ENCODE measurements around the gene CBLB. TPM values are rescaled to one million over a fixed set of nuclear protein-coding genes. Genes with fewer than 3 reads are reported as not detected.

CBLB gene
- total and polyA plus RNA-seq, 8 donors: 30.7 to 49.3 (median 42.6) TPM

DNA sequence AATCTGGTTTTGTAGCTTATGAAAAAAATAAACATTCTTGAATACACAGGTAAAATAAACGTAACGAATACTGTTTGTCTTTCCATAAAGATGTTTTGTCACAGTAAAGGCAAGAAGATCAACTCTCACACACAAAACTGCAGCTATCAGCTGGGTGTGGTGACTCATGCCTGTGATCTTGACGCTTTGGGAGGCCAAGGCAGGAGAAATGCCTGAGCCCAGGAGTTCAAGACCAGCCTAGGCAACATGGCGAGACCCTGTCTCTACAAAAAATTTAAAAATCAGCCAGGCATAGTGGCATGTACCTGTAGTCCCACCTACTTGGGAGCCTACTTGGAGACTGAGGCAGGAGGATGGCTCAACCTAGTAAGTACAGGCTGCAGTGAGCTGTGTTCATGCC lies 39.6 kb downstream of the CBLB start:
- ATAC-seq (no peak), DNase-seq (no peak)
- Histone ChIP-seq H3K4me1 (peaks cover 0 to 21% of the 10 kb centered on the region in 2 donors), H3K27ac (no peak overlapping the region), H3K4me3 (no peak overlapping the region), H3K9me3 (no peaks in the 10 kb centered on the region), H3K36me3 (no peaks in the 10 kb centered on the region), H3K27me3 (no peaks in the 10 kb centered on the region)
- TF ChIP-seq, protein P1, sequence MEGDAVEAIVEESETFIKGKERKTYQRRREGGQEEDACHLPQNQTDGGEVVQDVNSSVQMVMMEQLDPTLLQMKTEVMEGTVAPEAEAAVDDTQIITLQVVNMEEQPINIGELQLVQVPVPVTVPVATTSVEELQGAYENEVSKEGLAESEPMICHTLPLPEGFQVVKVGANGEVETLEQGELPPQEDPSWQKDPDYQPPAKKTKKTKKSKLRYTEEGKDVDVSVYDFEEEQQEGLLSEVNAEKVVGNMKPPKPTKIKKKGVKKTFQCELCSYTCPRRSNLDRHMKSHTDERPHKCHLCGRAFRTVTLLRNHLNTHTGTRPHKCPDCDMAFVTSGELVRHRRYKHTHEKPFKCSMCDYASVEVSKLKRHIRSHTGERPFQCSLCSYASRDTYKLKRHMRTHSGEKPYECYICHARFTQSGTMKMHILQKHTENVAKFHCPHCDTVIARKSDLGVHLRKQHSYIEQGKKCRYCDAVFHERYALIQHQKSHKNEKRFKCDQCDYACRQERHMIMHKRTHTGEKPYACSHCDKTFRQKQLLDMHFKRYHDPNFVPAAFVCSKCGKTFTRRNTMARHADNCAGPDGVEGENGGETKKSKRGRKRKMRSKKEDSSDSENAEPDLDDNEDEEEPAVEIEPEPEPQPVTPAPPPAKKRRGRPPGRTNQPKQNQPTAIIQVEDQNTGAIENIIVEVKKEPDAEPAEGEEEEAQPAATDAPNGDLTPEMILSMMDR (IDR thresholded peaks at IDR 0.05): no peak
- intact Hi-C loops (cut with DNase I): no loop called here

DNA sequence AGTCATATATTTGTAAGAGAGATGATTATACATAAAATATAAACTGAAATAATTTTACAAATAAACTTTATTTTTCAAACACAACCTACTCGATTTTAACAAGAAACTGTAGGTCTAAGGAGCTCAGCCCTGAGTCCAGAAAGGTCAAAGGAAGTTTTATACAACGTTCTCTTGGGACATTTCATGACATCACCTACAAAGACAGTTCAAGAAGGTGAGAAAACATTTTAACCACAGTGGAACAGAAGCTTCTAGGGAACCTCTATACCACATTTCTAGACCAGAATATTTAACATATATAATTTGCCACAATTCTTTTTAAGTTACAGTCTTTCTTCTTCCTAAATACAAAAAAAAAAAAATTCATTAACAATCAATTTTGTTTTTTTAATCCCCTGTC lies 40.1 kb downstream of the CBLB start:
- H3K9me3 ChIP-seq: no peaks in the 10 kb centered on the region
- no peak overlapping the region for H3K27ac ChIP-seq
- no peak overlapping the region for H3K4me3 ChIP-seq
- H3K27me3 ChIP-seq: no peaks in the 10 kb centered on the region
- ATAC-seq (no peak), DNase-seq (no peak)
- TF ChIP-seq, protein P1 (IDR thresholded peaks at IDR 0.05): no peak
- intact Hi-C loops (cut with DNase I): no loop called here
- H3K36me3 ChIP-seq: no peaks in the 10 kb centered on the region
- peaks cover 0 to 26% of the 10 kb centered on the region in 2 donors for H3K4me1 ChIP-seq

DNA sequence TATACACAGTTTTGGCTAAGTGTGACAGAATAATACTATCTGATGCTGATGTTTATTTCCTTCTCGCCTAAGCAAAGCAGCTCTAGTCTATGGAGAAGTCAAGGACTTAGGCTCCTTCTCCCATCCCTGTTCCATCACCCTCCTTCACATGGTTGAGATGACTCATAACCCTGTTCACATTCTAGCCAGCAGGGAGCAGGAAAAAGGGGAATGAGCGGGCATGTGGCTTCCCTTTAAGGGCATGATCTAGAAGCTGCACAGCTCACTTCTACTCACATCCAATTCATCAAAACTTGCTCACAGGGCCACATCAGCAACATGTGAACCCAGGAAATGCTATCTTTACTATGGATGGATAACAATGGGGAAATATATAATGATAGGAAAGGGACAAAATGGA lies 40.9 kb downstream of the CBLB start:
- H3K36me3 ChIP-seq: no peaks in the 10 kb centered on the region
- no peaks in the 10 kb centered on the region for H3K27me3 ChIP-seq
- H3K27ac ChIP-seq: no peak overlapping the region
- H3K9me3 ChIP-seq: no peaks in the 10 kb centered on the region
- peaks cover 0 to 34% of the 10 kb centered on the region in 2 donors for H3K4me1 ChIP-seq
- DNase-seq (no peak), ATAC-seq (peak; percentile 82)
- TF ChIP-seq, protein P1 (IDR thresholded peaks at IDR 0.05): peak in 1 of 2 donors; percentile 16
- no peak overlapping the region for H3K4me3 ChIP-seq
- intact Hi-C loops (cut with DNase I): no loop called here

DNA sequence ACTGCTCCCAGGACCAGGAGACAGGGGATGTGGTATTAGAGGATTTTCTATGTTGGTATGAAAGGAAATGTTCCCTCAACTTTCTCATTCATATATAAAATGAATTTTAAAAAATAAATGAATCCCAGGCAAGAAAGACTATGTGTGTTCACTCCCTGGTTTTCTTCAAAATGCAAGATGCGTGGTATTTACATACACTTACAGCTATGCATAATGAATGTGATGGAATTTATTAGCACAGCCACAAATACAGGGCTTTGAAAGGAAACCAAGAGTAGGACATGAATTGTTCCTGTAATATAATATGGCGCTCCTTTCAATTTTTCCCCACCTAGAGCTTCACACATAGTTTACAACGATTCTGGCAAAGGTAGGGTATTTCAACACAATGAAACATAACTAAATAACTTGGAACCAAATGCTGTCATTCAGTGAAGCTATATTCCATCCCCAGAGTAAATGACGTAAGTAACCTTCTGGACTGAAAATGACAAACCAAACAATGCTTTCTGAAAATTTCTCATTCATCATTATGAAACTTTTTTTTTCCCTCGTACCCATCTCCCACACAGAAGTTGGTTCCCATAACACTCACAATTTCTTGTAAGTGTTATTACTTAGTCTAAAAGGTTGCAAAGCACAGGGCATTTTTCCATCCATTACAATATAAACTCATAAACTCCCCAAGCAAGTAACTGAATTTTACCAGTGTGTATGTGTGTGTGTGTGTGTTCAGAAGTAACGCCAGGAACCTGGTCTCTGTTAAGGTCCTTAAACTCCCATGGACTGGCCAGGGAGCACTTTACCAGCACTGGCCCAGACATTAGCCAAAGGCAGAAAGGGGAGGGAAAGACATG lies 41.8 kb downstream of the CBLB start:
- TF ChIP-seq, protein P1 (IDR thresholded peaks at IDR 0.05): no peak
- DNase-seq: no peak
- H3K4me3 ChIP-seq: no peak overlapping the region
- intact Hi-C loops (cut with DNase I): no loop called here
- H3K36me3 ChIP-seq: no peaks in the 10 kb centered on the region
- H3K9me3 ChIP-seq: no peaks in the 10 kb centered on the region
- H3K4me1 ChIP-seq: peaks cover 2 to 43% of the 10 kb centered on the region in 2 donors
- ATAC-seq: no peak
- H3K27ac ChIP-seq: no peak overlapping the region
- H3K27me3 ChIP-seq: no peaks in the 10 kb centered on the region

DNA sequence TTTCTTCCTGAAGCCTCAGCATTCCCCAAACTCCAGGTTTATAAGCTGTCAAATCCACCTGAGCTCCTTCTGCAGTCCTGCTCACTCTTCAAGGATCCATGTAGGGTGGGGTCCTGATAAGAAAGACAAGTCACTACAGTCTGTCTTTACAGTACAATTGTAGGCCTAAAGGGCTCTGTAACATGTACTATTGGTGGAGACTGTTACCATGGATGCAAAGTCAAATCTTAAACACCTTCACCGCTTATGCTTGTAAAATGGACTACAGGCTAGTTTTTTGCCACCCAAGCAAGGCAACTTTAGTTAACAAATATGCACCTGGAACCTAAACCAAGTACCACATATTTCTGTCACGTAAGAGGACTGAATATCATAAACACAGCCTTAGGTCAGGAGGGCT lies 44.7 kb downstream of the CBLB start:
- no peaks in the 10 kb centered on the region for H3K27me3 ChIP-seq
- TF ChIP-seq, protein P1 (IDR thresholded peaks at IDR 0.05): no peak
- H3K4me3 ChIP-seq: no peak overlapping the region
- H3K4me1 ChIP-seq: peaks cover 4 to 41% of the 10 kb centered on the region in 2 donors
- H3K27ac ChIP-seq: peak overlapping the region; percentile 47 to 69
- no peaks in the 10 kb centered on the region for H3K36me3 ChIP-seq
- no peaks in the 10 kb centered on the region for H3K9me3 ChIP-seq
- no peak for ATAC-seq
- no peak for DNase-seq
- intact Hi-C loops (cut with DNase I): no loop called here
